Glutamatergic neuron (in vitro differentiated cells): ENCODE results near the gene MYOZ1. TPM values are rescaled to one million over a fixed set of nuclear protein-coding genes. Genes with fewer than 3 reads are reported as not detected.

Experiments used
- DNase-seq: peaks from one replicate; pipeline ENCODE4 v3.0.0; 2022
- H3K27ac Mint-ChIP-seq: one replicate; pipeline ENCODE4 v1.8.0; 2020; ENCODE audit warnings: mild to moderate bottlenecking, mixed read lengths, inconsistent platforms; ENCODE audit not compliant: unreplicated experiment
- H3K27me3 Mint-ChIP-seq: one replicate; pipeline ENCODE4 v1.8.0; 2020; ENCODE audit warnings: mild to moderate bottlenecking, moderate library complexity, mixed read lengths, inconsistent platforms; ENCODE audit not compliant: unreplicated experiment
- H3K36me3 Mint-ChIP-seq: one replicate; pipeline ENCODE4 v1.8.0; 2020; ENCODE audit warnings: mild to moderate bottlenecking, mixed read lengths, inconsistent platforms; ENCODE audit not compliant: unreplicated experiment
- H3K4me1 Mint-ChIP-seq: one replicate; pipeline ENCODE4 v1.8.0; 2020; ENCODE audit warnings: mild to moderate bottlenecking, low read depth, mixed read lengths, inconsistent platforms; ENCODE audit not compliant: unreplicated experiment
- H3K4me3 Mint-ChIP-seq: one replicate; pipeline ENCODE4 v1.8.0; 2020; ENCODE audit warnings: mild to moderate bottlenecking, mixed read lengths, inconsistent platforms; ENCODE audit not compliant: unreplicated experiment
- H3K9me3 Mint-ChIP-seq: one replicate; pipeline ENCODE4 v1.8.0; 2020; ENCODE audit warnings: mild to moderate bottlenecking, moderate library complexity, mixed read lengths, inconsistent platforms; ENCODE audit not compliant: unreplicated experiment
- CTCF ChIP-seq: fragments of 200-600 bp; sonication (generic); IDR thresholded peaks from one replicate; pipeline ENCODE4 v1.5.0; 2021; ENCODE audit not compliant: partially characterized antibody, unreplicated experiment
- total RNA-seq: library from RNA; stranded (reverse); fragmentation: NEBNext Ultra II Directional; extraction: Animal tissue kit (Norgen Biotek cat#: 25700); gene quantifications from one replicate; pipeline ENCODE4 v1.2.1, GENCODE V29; 2021; ENCODE audit not compliant: unreplicated experiment

The MYOZ1 gene
- total RNA-seq, 1 donor from 2014 or later: 0.64 TPM

- no peak overlapping the region for H3K4me3 Mint-ChIP-seq
- no peaks in the 10 kb centered on the region for H3K9me3 Mint-ChIP-seq
- H3K36me3 Mint-ChIP-seq: no peaks in the 10 kb centered on the region
- DNase-seq: no peak
- TF ChIP-seq CTCF: no peak
- H3K4me1 Mint-ChIP-seq: peaks cover 10% of the 10 kb centered on the region
- H3K27me3 Mint-ChIP-seq: no peaks in the 10 kb centered on the region
- no peak overlapping the region for H3K27ac Mint-ChIP-seq
These were observed 43.9 kb downstream of the MYOZ1 start for GRCh38 chr10:73597346-73597745.

- TF ChIP-seq CTCF: no peak
- peaks cover 12% of the 10 kb centered on the region for H3K4me1 Mint-ChIP-seq
- DNase-seq: no peak
- H3K27me3 Mint-ChIP-seq: no peaks in the 10 kb centered on the region
- H3K9me3 Mint-ChIP-seq: no peaks in the 10 kb centered on the region
- H3K27ac Mint-ChIP-seq: no peak overlapping the region
- H3K36me3 Mint-ChIP-seq: no peaks in the 10 kb centered on the region
- no peak overlapping the region for H3K4me3 Mint-ChIP-seq
These were observed 47.5 kb downstream of the MYOZ1 start for GRCh38 chr10:73593812-73594211.

- Mint-ChIP-seq H3K27ac (no peak overlapping the region), H3K4me1 (peaks cover 12% of the 10 kb centered on the region), H3K36me3 (no peaks in the 10 kb centered on the region), H3K27me3 (no peaks in the 10 kb centered on the region), H3K9me3 (no peaks in the 10 kb centered on the region), H3K4me3 (no peak overlapping the region)
- TF ChIP-seq CTCF: no peak
- no peak for DNase-seq
These were observed 48.2 kb downstream of the MYOZ1 start for GRCh38 chr10:73593110-73593509.

GRCh38 chr10:73591935-73592699 lies 49.2 kb downstream of the MYOZ1 start:
- peak; percentile 39 for DNase-seq
- Mint-ChIP-seq H3K36me3 (no peaks in the 10 kb centered on the region), H3K4me1 (peaks cover 12% of the 10 kb centered on the region), H3K27ac (peak overlapping the region; percentile 78), H3K4me3 (peak overlapping the region; percentile 58), H3K27me3 (no peaks in the 10 kb centered on the region), H3K9me3 (no peaks in the 10 kb centered on the region)
- TF ChIP-seq CTCF: no peak

- Mint-ChIP-seq H3K27ac (peak within 1 kb of the TSS; percentile 78), H3K27me3 (no peaks in the 10 kb centered on the region), H3K36me3 (no peaks in the 10 kb centered on the region), H3K4me3 (peak within 1 kb of the TSS; percentile 58), H3K9me3 (no peaks in the 10 kb centered on the region), H3K4me1 (peaks cover 12% of the 10 kb centered on the region)
- no peak for DNase-seq
- TF ChIP-seq CTCF: no peak
These were observed 50.1 kb downstream of the MYOZ1 start, which contains the start of gene USP54 for GRCh38 chr10:73590881-73591799. Gene USP54 (minus strand): TSS chr10:73591342. CDS start chr10:73575658, 15,684 bp downstream.
